Measurements from ENCODE around the gene C15orf61.

DNA sequence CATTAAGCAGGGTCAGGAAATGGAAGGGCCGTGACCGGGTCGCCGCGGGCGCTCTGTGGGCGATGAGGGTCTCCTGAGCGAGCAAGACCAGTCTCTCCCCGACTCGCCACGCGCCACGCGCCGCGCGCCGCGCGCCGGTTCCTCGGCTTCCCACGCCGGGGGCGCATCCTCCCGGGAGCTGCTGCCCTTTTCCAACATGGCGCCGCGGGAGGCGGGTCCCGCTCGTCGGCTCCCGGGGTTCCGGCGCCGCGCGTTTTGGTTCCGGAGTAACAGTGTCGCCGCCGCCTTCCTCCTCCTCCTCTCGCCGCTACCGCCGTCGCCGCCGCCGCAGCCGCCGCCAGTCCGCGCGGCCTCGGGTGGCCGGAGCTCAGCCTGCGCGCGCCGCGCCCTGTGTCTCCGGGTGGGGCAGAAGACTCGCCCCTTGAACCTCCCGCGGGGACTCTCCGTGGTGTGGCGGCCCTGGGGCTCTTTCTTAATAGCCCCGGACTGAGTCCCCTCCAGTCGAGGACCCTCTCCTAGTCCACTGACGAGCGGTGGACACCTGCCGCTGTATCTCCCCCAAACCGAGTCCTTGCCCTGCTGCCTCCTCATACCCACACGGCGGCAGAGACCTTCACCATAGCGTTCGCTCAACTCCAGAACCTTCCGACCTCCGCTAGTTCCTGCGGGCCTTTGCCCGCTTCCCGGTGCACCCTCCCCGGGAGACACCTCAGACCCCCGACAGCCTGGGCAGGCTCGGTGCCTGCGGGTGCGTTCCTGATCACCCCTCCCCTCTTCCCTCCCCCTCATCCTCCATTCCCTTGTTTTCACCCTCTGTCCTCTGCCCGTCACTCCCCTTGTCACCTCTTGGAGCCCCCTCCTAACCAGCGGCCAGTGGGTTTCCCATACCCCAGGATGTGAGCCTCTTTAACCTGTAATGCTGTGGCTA lies 21.8 kb downstream of the C15orf61 start, which contains the start of gene MAP2K5:
- TF ChIP-seq, protein P1, sequence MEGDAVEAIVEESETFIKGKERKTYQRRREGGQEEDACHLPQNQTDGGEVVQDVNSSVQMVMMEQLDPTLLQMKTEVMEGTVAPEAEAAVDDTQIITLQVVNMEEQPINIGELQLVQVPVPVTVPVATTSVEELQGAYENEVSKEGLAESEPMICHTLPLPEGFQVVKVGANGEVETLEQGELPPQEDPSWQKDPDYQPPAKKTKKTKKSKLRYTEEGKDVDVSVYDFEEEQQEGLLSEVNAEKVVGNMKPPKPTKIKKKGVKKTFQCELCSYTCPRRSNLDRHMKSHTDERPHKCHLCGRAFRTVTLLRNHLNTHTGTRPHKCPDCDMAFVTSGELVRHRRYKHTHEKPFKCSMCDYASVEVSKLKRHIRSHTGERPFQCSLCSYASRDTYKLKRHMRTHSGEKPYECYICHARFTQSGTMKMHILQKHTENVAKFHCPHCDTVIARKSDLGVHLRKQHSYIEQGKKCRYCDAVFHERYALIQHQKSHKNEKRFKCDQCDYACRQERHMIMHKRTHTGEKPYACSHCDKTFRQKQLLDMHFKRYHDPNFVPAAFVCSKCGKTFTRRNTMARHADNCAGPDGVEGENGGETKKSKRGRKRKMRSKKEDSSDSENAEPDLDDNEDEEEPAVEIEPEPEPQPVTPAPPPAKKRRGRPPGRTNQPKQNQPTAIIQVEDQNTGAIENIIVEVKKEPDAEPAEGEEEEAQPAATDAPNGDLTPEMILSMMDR (IDR thresholded peaks at IDR 0.05): no peak
- TF ChIP-seq POLR2AphosphoS5 (IDR thresholded peaks at IDR 0.05) (peak; percentile 30 to 60 (median 30)), POLR2A (IDR thresholded peaks at IDR 0.05) (peak; percentile 51)
